Forelimb muscle (tissue), 1 donor: Measurements from ENCODE around the gene ZFP37. TPM values are rescaled to one million over a fixed set of nuclear protein-coding genes. Genes with fewer than 3 reads are reported as not detected.

Source experiments
- polyA plus RNA-seq: library from polyadenylated mRNA; unstranded; fragments of 120-200 nt; gene quantifications from one replicate; pipeline ENCODE4 v1.2.1, GENCODE V29; 2013; ENCODE audit not compliant: insufficient read length

The ZFP37 gene
- polyA plus RNA-seq, 1 donor = 3.3 TPM

Other genes starting within 250 kb of the ZFP37 start
- gene SLC46A2, start 165.8 kb downstream of the ZFP37 start, polyA plus RNA-seq = 0.10 TPM
- gene ZNF883, start 44.5 kb downstream of the ZFP37 start, polyA plus RNA-seq = 4.1 TPM
- gene SLC31A2, start 94.3 kb upstream of the ZFP37 start, polyA plus RNA-seq = 3.4 TPM
- gene FKBP15, start 164.6 kb upstream of the ZFP37 start, polyA plus RNA-seq = 19.3 TPM
- 7.8 TPM for gene SLC31A1, start 164.8 kb upstream of the ZFP37 start, polyA plus RNA-seq
- gene CDC26, start 218.8 kb upstream of the ZFP37 start, polyA plus RNA-seq = 20.3 TPM
- gene PRPF4, start 218.9 kb upstream of the ZFP37 start, polyA plus RNA-seq = 16.6 TPM
- not detected for gene RNF183, start 246.7 kb upstream of the ZFP37 start, polyA plus RNA-seq